Fibroblast of lung (primary cell): ENCODE data around the gene CYP4F22.

ENCODE experiments used
- EZH2 ChIP-seq: IDR thresholded peaks from 2 replicates; pipeline ENCODE4 v1.5.1; 2012; ENCODE audit warnings: low read length, control low read depth, mild to moderate bottlenecking; ENCODE audit errors: missing control alignments
- TF ChIP-seq, protein P1 (sequence below), 2 donors: IDR thresholded peaks in 1 of 2; conservative IDR thresholded peaks in 1 of 2; 1 replicate in 1 of 2; 2 replicates in 1 of 2; pipeline ENCODE4 v1.5.1; 2011 to 2012; ENCODE audit warnings: low read length in 2 of 2, control low read depth in 1 of 2, inconsistent platforms in 1 of 2, low read depth in 1 of 2, mild to moderate bottlenecking in 1 of 2

DNA sequence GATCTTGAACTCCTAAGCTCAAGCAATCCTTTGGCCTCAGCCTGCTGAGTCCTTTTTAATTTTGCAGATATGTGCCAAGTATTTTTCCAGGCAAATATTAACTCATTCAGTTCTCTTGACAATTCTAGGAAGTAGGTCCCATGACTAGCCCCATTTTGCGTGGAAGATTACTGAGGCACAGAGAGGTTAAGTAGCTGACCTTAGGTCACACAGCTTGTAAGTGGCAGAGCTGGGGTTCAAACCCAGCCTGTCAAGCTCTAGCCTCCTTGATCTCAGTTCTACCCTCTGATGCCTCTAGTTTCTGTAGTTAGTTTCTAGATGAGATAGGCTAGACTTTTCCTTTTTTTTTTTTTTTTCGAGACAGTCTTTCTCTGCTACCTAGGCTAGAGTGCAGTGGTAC lies 18.1 kb downstream of the CYP4F22 start:
- TF ChIP-seq, protein P1, sequence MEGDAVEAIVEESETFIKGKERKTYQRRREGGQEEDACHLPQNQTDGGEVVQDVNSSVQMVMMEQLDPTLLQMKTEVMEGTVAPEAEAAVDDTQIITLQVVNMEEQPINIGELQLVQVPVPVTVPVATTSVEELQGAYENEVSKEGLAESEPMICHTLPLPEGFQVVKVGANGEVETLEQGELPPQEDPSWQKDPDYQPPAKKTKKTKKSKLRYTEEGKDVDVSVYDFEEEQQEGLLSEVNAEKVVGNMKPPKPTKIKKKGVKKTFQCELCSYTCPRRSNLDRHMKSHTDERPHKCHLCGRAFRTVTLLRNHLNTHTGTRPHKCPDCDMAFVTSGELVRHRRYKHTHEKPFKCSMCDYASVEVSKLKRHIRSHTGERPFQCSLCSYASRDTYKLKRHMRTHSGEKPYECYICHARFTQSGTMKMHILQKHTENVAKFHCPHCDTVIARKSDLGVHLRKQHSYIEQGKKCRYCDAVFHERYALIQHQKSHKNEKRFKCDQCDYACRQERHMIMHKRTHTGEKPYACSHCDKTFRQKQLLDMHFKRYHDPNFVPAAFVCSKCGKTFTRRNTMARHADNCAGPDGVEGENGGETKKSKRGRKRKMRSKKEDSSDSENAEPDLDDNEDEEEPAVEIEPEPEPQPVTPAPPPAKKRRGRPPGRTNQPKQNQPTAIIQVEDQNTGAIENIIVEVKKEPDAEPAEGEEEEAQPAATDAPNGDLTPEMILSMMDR (conservative IDR thresholded peaks at IDR 0.05 in 1 of 2, IDR thresholded peaks at IDR 0.05 in 1 of 2; ENCODE audit: low read depth in 1 of 2, low read length in 2 of 2) = no peak
- no peak for TF ChIP-seq EZH2
